GM21723 (cell line): ENCODE results near the gene TCAF1.
"Not testable (repeated sequence)": the region's sequence is repeated elsewhere in the genome, so short reads cannot be mapped to it uniquely, and the experiment has no call there.

Experiments used
- ATAC-seq: cut with Tn5 transposase; IDR thresholded peaks from one replicate; pipeline ENCODE4 v1.9.1; 2021; ENCODE audit warnings: mild to moderate bottlenecking, moderate library complexity; ENCODE audit not compliant: unreplicated experiment

The TCAF1 gene

GRCh38 chr7:143871534-143871933, 30.4 kb downstream of the TCAF1 start:
- ATAC-seq: not testable (repeated sequence)

GRCh38 chr7:143857994-143858393, 44.0 kb downstream of the TCAF1 start:
- not testable (repeated sequence) for ATAC-seq

- not testable (repeated sequence) for ATAC-seq
Measured at GRCh38 chr7:143855443-143855842, 46.5 kb downstream of the TCAF1 start.

- no peak for ATAC-seq
Measured at GRCh38 chr7:143850682-143851081, 51.3 kb downstream of the TCAF1 start.

- no peak for ATAC-seq
Measured at GRCh38 chr7:143849785-143850479, 52.0 kb downstream of the TCAF1 start.

- no peak for ATAC-seq
Measured at GRCh38 chr7:143848192-143848591, 53.8 kb downstream of the TCAF1 start.

GRCh38 chr7:143846692-143847091, 55.3 kb downstream of the TCAF1 start:
- no peak for ATAC-seq

- not testable (repeated sequence) for ATAC-seq
Measured at GRCh38 chr7:143841696-143842095, 60.3 kb downstream of the TCAF1 start.

GRCh38 chr7:143840062-143840461, 61.9 kb downstream of the TCAF1 start:
- ATAC-seq: not testable (repeated sequence)

- ATAC-seq: peak; percentile 69
Measured at GRCh38 chr7:143837223-143837622, 64.8 kb downstream of the TCAF1 start.

GRCh38 chr7:143836622-143837021, 65.4 kb downstream of the TCAF1 start:
- peak; percentile 84 for ATAC-seq

- peak; percentile 39 for ATAC-seq
Measured at GRCh38 chr7:143836088-143836487, 65.9 kb downstream of the TCAF1 start.

- not testable (repeated sequence) for ATAC-seq
Measured at GRCh38 chr7:143826578-143826977, 75.4 kb downstream of the TCAF1 start.

- ATAC-seq: not testable (repeated sequence)
Measured at GRCh38 chr7:143824295-143825135, 77.5 kb downstream of the TCAF1 start.

- not testable (repeated sequence) for ATAC-seq
Measured at GRCh38 chr7:143823634-143824294, 78.2 kb downstream of the TCAF1 start.

- ATAC-seq: not testable (repeated sequence)
Measured at GRCh38 chr7:143821392-143822277, 80.3 kb downstream of the TCAF1 start.

GRCh38 chr7:143817873-143818272, 84.1 kb downstream of the TCAF1 start:
- peak; percentile 61 for ATAC-seq

GRCh38 chr7:143816471-143817133, 85.4 kb downstream of the TCAF1 start:
- not testable (repeated sequence) for ATAC-seq

- not testable (repeated sequence) for ATAC-seq
Measured at GRCh38 chr7:143810639-143811038, 91.3 kb downstream of the TCAF1 start.

GRCh38 chr7:143806664-143807071, 95.3 kb downstream of the TCAF1 start:
- ATAC-seq: not testable (repeated sequence)
